OCI-M2 (cell line): Measurements from ENCODE around the gene HCFC1.

Experiments used
- DNase-seq: peaks from one replicate; lab custom pipeline; 2025; ENCODE audit not compliant: unreplicated experiment; lab: John Stamatoyannopoulos, UW

The HCFC1 gene

GRCh38 chrX:153905481-153906095, 66.0 kb downstream of the HCFC1 start:
- no peak for DNase-seq

GRCh38 chrX:153903991-153904957, 67.3 kb downstream of the HCFC1 start, which contains the start of gene AVPR2:
TSS of gene AVPR2 (plus strand) at chrX:153904673. CDS start at chrX:153905146, 473 bp downstream.
- no peak for DNase-seq

- DNase-seq: no peak
Observed at GRCh38 chrX:153903238-153903980, 68.2 kb downstream of the HCFC1 start.

GRCh38 chrX:153902385-153902784, 69.2 kb downstream of the HCFC1 start:
- DNase-seq: no peak

- no peak for DNase-seq
Observed at GRCh38 chrX:153901753-153902140, 69.9 kb downstream of the HCFC1 start.

- DNase-seq: no peak
Observed at GRCh38 chrX:153900831-153901752, 70.5 kb downstream of the HCFC1 start.

- no peak for DNase-seq
Observed at GRCh38 chrX:153897899-153898298, 73.7 kb downstream of the HCFC1 start.
